Erythroblast (primary cell): Measurements from ENCODE around the gene CCDC112.

Experiments used
- GATA1 ChIP-seq: IDR thresholded peaks from 2 replicates; pipeline ENCODE4 v1.6.1; 2011; ENCODE audit warnings: low read depth, mild to moderate bottlenecking, control low read depth, low read length, moderate library complexity
- POLR2A ChIP-seq: IDR thresholded peaks from 2 replicates; pipeline ENCODE4 v1.6.1; 2011; ENCODE audit warnings: mild to moderate bottlenecking, low read length

DNA sequence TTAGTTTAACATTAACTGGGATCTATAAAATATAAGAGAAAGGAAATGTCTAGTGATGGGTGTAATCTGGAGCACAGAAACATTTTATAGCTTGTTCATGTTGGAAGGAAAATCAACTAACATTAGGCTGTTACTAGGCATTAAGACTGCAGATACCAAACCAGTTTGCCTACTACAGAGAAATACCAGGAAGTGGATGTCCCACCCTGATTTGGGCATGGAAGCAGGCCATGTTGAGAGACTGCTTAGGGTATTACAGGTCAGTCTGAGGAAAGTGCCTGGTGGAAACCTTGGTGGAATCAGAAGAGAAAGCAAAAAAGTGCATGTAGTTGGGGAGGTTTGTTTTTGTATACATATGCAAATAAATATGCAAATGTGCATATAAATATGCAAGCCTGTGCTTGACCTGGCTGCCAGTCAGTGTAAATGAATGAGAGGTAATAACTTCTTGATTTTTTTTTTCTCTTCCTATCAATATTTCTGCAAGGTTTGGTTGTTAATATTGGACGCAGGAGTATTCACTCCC is 9.6 kb upstream of the CCDC112 start:
- TF ChIP-seq POLR2A (no peak), GATA1 (no peak)
